T-helper 22 cell (primary cell): Measurements from ENCODE around the gene CLSTN2.

ENCODE experiments used
- DNase-seq: peaks from one replicate; pipeline ENCODE4 v3.0.0-alpha.2; 2020; ENCODE audit warnings: low read depth

Gene CLSTN2

DNA sequence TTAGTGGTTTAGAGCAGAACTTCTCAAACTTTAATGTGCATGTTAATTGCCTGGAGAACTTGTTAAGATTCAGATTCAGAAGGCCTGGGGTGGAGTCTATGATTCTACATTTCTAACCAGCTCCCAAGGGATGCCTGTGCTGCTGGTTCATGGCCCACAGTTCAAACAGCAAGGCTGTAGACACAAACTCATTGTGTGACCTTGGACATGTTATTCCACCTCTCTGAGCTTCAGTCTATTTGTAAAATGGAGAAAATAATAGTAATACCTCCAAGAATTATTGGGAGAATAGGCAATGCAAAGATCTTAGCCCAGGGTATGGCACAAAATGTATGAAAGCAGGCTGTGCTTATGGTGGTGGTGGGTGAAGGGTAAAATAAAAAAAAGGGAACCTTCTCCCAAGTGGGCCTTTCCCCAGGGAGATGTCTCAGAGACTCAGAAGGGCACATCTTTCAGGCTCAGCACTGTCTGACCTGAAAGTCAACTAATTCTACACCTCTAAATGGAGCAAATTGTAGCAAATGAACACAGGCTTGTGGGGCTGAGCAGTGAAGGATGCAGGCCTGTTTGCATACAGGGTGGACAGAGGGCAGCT lies 566.9 kb downstream of the CLSTN2 start:
- DNase-seq = no peak

- DNase-seq = no peak
Observed at GRCh38 chr3:140505213-140505612, 570.2 kb downstream of the CLSTN2 start.

- DNase-seq = no peak
Observed at GRCh38 chr3:140505876-140506275, 570.9 kb downstream of the CLSTN2 start.

DNA sequence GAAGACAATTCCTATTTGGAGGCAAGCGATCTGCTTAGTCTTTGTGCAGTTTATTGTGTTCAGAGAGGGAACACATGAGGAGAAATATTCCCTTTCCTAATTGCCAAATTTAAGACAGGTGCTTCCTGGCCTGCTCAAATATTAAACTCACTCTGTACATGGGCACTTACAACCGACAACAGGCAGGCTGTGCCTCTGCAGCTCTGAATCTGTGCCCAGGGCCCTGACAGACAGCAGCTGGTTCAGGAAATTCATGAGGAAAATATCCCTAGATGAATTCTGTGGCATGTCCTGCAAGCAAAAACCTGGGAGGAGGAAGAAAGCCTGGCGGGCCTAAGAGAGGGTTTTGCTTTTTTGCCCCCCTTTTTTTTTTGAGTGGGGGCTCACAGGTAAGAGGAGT lies 573.6 kb downstream of the CLSTN2 start:
- no peak for DNase-seq

GRCh38 chr3:140509534-140509933 lies 574.5 kb downstream of the CLSTN2 start:
- no peak for DNase-seq

- no peak for DNase-seq
Observed at GRCh38 chr3:140510303-140510861, 575.4 kb downstream of the CLSTN2 start.

GRCh38 chr3:140521751-140522445 lies 586.9 kb downstream of the CLSTN2 start:
- DNase-seq = no peak

DNA sequence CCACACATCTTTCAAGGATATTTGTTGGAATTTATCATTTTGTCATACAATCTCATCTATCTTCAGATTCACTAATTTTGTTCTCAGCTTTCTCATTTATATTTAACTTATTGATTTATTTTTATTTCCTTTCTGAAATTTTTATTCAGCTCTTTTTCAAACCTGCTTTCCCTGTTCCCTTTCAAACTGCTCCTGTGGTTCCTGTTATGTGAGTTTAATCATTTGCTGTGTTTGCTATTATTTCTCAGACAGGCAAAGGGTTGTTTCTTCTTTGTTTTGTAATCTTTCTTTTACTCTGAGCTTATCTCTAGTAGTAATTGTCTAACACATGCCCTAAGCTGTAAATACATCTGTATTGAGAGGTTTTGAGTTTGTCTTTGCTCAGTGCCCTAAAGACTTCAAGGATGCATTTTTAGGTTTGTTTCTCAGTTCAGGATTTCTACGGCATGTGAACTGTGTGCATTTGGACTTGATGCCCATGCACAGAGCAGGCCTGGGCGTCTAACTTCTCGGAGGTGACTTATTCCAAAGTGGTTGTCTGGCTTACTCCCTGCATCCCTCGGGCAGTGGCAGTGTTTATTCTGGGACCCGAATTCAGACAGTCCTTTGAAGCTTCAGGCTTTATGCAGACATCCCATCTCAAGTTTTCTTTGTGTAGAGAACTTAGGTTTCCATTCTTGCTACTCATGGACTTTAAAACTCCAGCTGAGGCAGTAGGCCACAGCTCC lies 587.8 kb downstream of the CLSTN2 start:
- DNase-seq = no peak

DNA sequence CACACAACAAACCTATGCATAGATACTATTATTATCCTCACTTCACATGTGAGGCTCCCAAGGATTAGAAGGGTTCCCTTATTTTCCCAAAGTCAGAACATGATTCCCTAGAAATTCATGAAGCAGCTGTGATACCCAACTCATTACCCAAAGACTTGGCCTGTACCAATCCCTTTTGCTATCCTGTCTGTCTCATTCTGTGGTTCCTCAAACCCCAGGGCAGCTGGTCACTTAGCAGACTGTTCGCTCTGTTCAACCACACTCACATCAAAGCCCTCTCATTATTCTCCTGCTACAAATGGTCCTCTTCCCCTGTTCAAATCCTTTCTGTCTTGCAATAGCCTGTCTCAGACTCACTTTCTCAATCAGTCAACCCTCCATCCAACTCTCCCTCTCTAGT lies 588.6 kb downstream of the CLSTN2 start:
- no peak for DNase-seq

GRCh38 chr3:140527156-140527555 lies 592.2 kb downstream of the CLSTN2 start:
- no peak for DNase-seq

GRCh38 chr3:140529096-140529495 lies 594.1 kb downstream of the CLSTN2 start:
- DNase-seq = no peak

DNA sequence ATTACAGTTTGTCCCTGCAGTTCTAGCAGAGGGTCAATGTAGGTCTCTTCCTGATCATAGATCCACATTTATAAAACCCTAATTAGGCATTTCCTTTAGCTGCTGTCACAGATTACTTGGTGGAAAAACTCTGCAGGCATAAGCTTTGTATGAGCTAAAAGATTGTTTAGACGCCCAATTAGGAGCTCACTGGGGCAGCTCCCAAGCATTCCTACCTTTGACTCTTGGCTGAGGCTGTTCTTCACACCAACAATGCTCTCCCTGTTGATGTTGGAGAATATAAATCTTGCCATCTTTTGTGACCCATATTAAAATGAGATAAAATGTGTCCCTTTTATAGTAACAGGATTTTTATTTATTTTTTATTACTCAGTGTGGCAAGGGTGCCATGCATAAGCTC lies 594.6 kb downstream of the CLSTN2 start:
- no peak for DNase-seq

- no peak for DNase-seq
Observed at GRCh38 chr3:140530131-140530530, 595.1 kb downstream of the CLSTN2 start.

- no peak for DNase-seq
Observed at GRCh38 chr3:140530603-140531002, 595.6 kb downstream of the CLSTN2 start.

DNA sequence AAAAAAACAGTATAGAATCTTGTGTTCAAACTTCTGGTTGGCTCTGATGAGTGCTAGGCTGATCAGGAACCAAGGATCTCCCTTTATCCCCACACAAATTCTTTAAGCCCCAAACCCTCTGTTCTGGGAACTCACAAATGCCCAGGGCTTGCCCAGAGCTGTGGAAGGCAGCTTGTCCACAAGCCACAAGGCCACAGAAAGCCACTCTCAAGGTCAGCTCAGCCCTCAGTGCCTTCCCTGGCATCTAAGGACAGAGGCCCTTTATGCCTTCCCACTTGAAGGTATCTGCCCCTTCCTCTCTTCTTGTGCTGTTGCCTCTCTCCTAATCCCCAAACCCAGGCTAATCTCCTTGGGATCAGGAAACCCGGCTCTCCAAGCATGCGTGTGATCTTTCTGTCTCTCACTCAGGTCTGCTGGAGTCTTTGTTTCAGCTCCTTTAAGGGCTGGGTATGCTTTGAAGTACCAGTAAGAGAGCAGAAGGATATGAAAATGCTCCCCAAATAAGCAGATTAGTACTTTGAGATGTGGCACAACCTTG lies 597.9 kb downstream of the CLSTN2 start:
- no peak for DNase-seq

GRCh38 chr3:140536926-140537726 lies 602.1 kb downstream of the CLSTN2 start:
- DNase-seq = no peak

GRCh38 chr3:140537727-140538082 lies 602.7 kb downstream of the CLSTN2 start:
- DNase-seq = no peak

GRCh38 chr3:140540262-140540661 lies 605.3 kb downstream of the CLSTN2 start:
- DNase-seq = no peak

- DNase-seq = no peak
Observed at GRCh38 chr3:140541975-140542653, 607.1 kb downstream of the CLSTN2 start.

GRCh38 chr3:140545197-140545596 lies 610.2 kb downstream of the CLSTN2 start:
- DNase-seq = no peak

GRCh38 chr3:140545756-140546155 lies 610.8 kb downstream of the CLSTN2 start:
- no peak for DNase-seq
